HepG2 (cell line): ENCODE results near the gene CCNG1. TPM values are rescaled to one million over a fixed set of nuclear protein-coding genes. Genes with fewer than 3 reads are reported as not detected.

ENCODE experiments used
- ATAC-seq: fragments of 200-7000 bp; cut with Tn5 transposase; 3 replicates; pipeline ENCODE4 v1.9.1; 2020; ENCODE audit warnings: mild to moderate bottlenecking, moderate library complexity
- BruUV-seq: library from RNA; stranded (reverse); fragments of 400-500 nt; replicated peaks from 2 replicates; lab custom pipeline; 2021; lab: Mats Ljungman, UMichigan
- CTCF ChIA-PET: fragments of 300-600 bp; formaldehyde crosslinking; extraction: SDS; loops from one replicate; lab custom pipeline; 2021; ENCODE audit warnings: low total read pairs, inconsistent platforms, low intra/inter-chr PET ratio; lab: Yijun Ruan, JAX
- POLR2A ChIA-PET: fragments of 350-600 bp; sonication (Branson Sonifier 250); formaldehyde crosslinking; loops from one replicate; lab custom pipeline; 2020; ENCODE audit warnings: antibody characterized with exemption, inconsistent platforms; lab: Yijun Ruan, JAX
- DNase-seq: peaks from one replicate; pipeline ENCODE4 v3.0.0-alpha.2; 2015; ENCODE audit warnings: low spot score
- FAIRE-seq: peaks from 3 replicates; lab custom pipeline; 2011; peaks lifted over from hg19 to GRCh38; lab: Jason Lieb, UNC
- H2AFZ ChIP-seq: one replicate; pipeline ENCODE4 v1.6.1; 2011; ENCODE audit warnings: low read length, inconsistent platforms
- H3K27ac ChIP-seq: fragments of 300-600 bp; 3 replicates; pipeline ENCODE4 v1.8.0; 2011; ENCODE audit warnings: mixed run types, mild to moderate bottlenecking, mixed read lengths, low read length, inconsistent platforms; ENCODE audit not compliant: insufficient read depth; ENCODE audit errors: extremely low read length
- H3K27me3 ChIP-seq, 2 experiments: fragments of 200-600 bp in 1 of 2; 2 replicates in 1 of 2; 3 replicates in 1 of 2; pipeline versions ENCODE4 v1.6.0 to v1.8.0; 2011; ENCODE audit warnings: low read length in 2 of 2, mild to moderate bottlenecking in 2 of 2, moderate library complexity in 2 of 2, inconsistent platforms in 1 of 2; ENCODE audit not compliant: insufficient read depth in 2 of 2, control insufficient read depth in 1 of 2
- H3K36me3 ChIP-seq, 2 experiments: fragments of 200-600 bp in 1 of 2; replicated peaks in 1 of 2; 2 replicates in 1 of 2; 3 replicates in 1 of 2; pipeline versions ENCODE4 v1.5.1 to v1.8.0; 2011; ENCODE audit warnings: low read length in 2 of 2, inconsistent platforms in 1 of 2; ENCODE audit not compliant: insufficient read depth in 2 of 2, control insufficient read depth in 1 of 2
- H3K4me1 ChIP-seq: 2 replicates; pipeline ENCODE4 v1.5.1; 2012; ENCODE audit warnings: low read length, inconsistent platforms; ENCODE audit not compliant: insufficient read depth
- H3K4me2 ChIP-seq: 2 replicates; pipeline ENCODE4 v1.6.0; 2011; ENCODE audit warnings: low read depth, low read length, inconsistent platforms
- H3K4me3 ChIP-seq, 3 experiments: fragments of 200-600 bp in 1 of 3; sonication (generic), shearing (Covaris generic) in 1 of 3; replicated peaks in 1 of 3; 2 replicates each; pipeline ENCODE4 v1.5.1; 2011 to 2016; ENCODE audit warnings: low read length in 3 of 3, inconsistent platforms in 2 of 3, low read depth in 2 of 3, mild to moderate bottlenecking in 2 of 3, control low read depth in 1 of 3, mixed read lengths in 1 of 3; ENCODE audit not compliant: insufficient read depth in 1 of 3
- H3K79me2 ChIP-seq: one replicate; pipeline ENCODE4 v1.6.1; 2011; ENCODE audit warnings: low read length, inconsistent platforms; ENCODE audit not compliant: insufficient read depth
- H3K9ac ChIP-seq: 2 replicates; pipeline ENCODE4 v1.6.0; 2011; ENCODE audit warnings: mild to moderate bottlenecking, low read depth, low read length, inconsistent platforms; ENCODE audit not compliant: insufficient read depth
- H3K9me3 ChIP-seq: 2 replicates; pipeline ENCODE4 v1.5.1; 2012; ENCODE audit warnings: mild to moderate bottlenecking, low read length
- H4K20me1 ChIP-seq: 2 replicates; pipeline ENCODE4 v1.6.0; 2011; ENCODE audit warnings: inconsistent platforms, mild to moderate bottlenecking, low read length, moderate library complexity; ENCODE audit not compliant: insufficient read depth
- CBFB ChIP-seq: sonication (generic); formaldehyde crosslinking; IDR thresholded peaks from 2 replicates; pipeline ENCODE4 v1.4.0; 2020; ENCODE audit warnings: missing genetic modification reagents
- CBX5 ChIP-seq: sonication (generic); formaldehyde crosslinking; IDR thresholded peaks from 2 replicates; pipeline ENCODE4 v1.4.0; 2020; ENCODE audit warnings: missing genetic modification reagents, borderline replicate concordance
- GZF1 ChIP-seq: sonication (generic); formaldehyde crosslinking; IDR thresholded peaks from 2 replicates; pipeline ENCODE4 v1.5.1; 2020; ENCODE audit warnings: mild to moderate bottlenecking, missing genetic modification reagents
- HNF4A ChIP-seq: sonication (generic); formaldehyde crosslinking; IDR thresholded peaks from 2 replicates; pipeline ENCODE4 v1.4.0; 2020; ENCODE audit warnings: missing genetic modification reagents
- SIX1 ChIP-seq: sonication (generic); formaldehyde crosslinking; IDR thresholded peaks from 2 replicates; pipeline ENCODE4 v1.4.0; 2020; ENCODE audit warnings: missing genetic modification reagents, borderline replicate concordance
- SOX13 ChIP-seq, 3 experiments: fragments of 450-650 bp in 1 of 3; sonication (generic) in 1 of 3; formaldehyde crosslinking in 1 of 3; IDR thresholded peaks in 2 of 3; conservative IDR thresholded peaks in 1 of 3; 2 replicates each; pipeline versions ENCODE4 v1.5.0 to v1.6.1; 2016 to 2020; ENCODE audit warnings: antibody characterized with exemption in 1 of 3, mild to moderate bottlenecking in 1 of 3, missing compliant biosample characterization in 1 of 3, missing genetic modification reagents in 1 of 3, moderate library complexity in 1 of 3
- THAP7 ChIP-seq: sonication (generic); formaldehyde crosslinking; IDR thresholded peaks from 2 replicates; pipeline ENCODE4 v1.8.1; 2023; ENCODE audit warnings: mild to moderate bottlenecking, missing genetic modification reagents
- ZBTB26 ChIP-seq: IDR thresholded peaks from 2 replicates; pipeline ENCODE4 v1.6.1; 2016; ENCODE audit warnings: missing compliant biosample characterization, missing genetic modification reagents, borderline replicate concordance
- ZNF264 ChIP-seq: sonication (generic); formaldehyde crosslinking; IDR thresholded peaks from 2 replicates; pipeline ENCODE4 v1.4.0; 2020; ENCODE audit warnings: missing genetic modification reagents
- ZNF274 ChIP-seq: sonication (generic); formaldehyde crosslinking; IDR thresholded peaks from 2 replicates; pipeline ENCODE4 v1.5.1; 2020; ENCODE audit warnings: mild to moderate bottlenecking, missing genetic modification reagents
- ZNF709 ChIP-seq: sonication (generic); formaldehyde crosslinking; IDR thresholded peaks from 2 replicates; pipeline ENCODE4 v1.5.0; 2020; ENCODE audit warnings: mild to moderate bottlenecking, missing genetic modification reagents
- ZNF740 ChIP-seq: sonication (generic); formaldehyde crosslinking; IDR thresholded peaks from 2 replicates; pipeline ENCODE4 v1.4.0; 2020; ENCODE audit warnings: missing genetic modification reagents
- ZNF75D ChIP-seq: sonication (generic); formaldehyde crosslinking; IDR thresholded peaks from 2 replicates; pipeline ENCODE4 v1.8.1; 2023; ENCODE audit warnings: missing genetic modification reagents, mild to moderate bottlenecking, borderline replicate concordance
- WGBS: methylation state at CpG from one replicate; pipeline ENCODE4 v1.1.6; 2017; ENCODE audit warnings: low lambda C conversion rate; 5-methylcytosine and 5-hydroxymethylcytosine counted together
- in situ Hi-C: cut with HindIII; loops from 2 replicates; pipeline ENCODE4 v1.10.0; 2017; ENCODE audit warnings: low pct_unique_long_range_greater_than_20kb; ENCODE audit not compliant: extremely low pct_ligation_motif_present
- intact Hi-C: fragments of 100-400 bp; cut with micrococcal nuclease; formaldehyde crosslinking; loops from one replicate; pipeline ENCODE4 v1.10.0; 2022; ENCODE audit not compliant: unreplicated experiment
- polyA plus RNA-seq, 8 experiments: library from polyadenylated mRNA; depleted of rRNA in 3 of 8; stranded (reverse) in 7 of 8; unstranded in 1 of 8; fragments of >200 nt; fragmentation: Illumina TruSeq in 4 of 8; extraction: Trizol in 4 of 8; gene quantifications; 2 replicates each; pipeline versions ENCODE4 v1.2.1 to v1.2.3, GENCODE V29; 2011 to 2016; ENCODE audit warnings: low read depth in 4 of 8, missing spikeins in 1 of 8, mixed read lengths in 1 of 8; ENCODE audit not compliant: insufficient read depth in 1 of 8
- total RNA-seq, 5 experiments: library from RNA; depleted of rRNA; stranded (reverse); fragments of >200 nt; fragmentation: Illumina TruSeq; extraction: Trizol; gene quantifications; 2 replicates each; pipeline ENCODE4 v1.2.3, GENCODE V29; 2016; ENCODE audit warnings: low read depth in 1 of 5

CCNG1 gene
- total and polyA plus RNA-seq, 2 of the 13 experiments (the other 11 are each of a cell fraction or from before 2014, with no cell fraction given), result 181 to 353 TPM

- TF ChIP-seq ZNF740 (CRISPR knock-in tag), result no peak
Observed at GRCh38 chr5:163475411-163475810, 38.0 kb downstream of the CCNG1 start (continued).

- H4K20me1 ChIP-seq, result no peaks in the 10 kb centered on the region
- H2AFZ ChIP-seq, result no peak overlapping the region
- H3K4me1 ChIP-seq, result no peaks in the 10 kb centered on the region
- ChIA-PET POLR2A (no interaction called here), CTCF (no interaction called here)
- TF ChIP-seq CBFB, result no peak
- TF ChIP-seq SOX13 (IDR thresholded peaks at IDR 0.05), result no peak
- no peak for TF ChIP-seq SOX13 (CRISPR knock-in tag; conservative IDR thresholded peaks at IDR 0.05 in 1 of 2, IDR thresholded peaks at IDR 0.05 in 1 of 2)
- no peak for TF ChIP-seq ZNF274 (CRISPR knock-in tag)
- no peak for TF ChIP-seq SIX1 (CRISPR knock-in tag)
- no peak for TF ChIP-seq ZNF709 (CRISPR knock-in tag)
- TF ChIP-seq ZNF75D (CRISPR knock-in tag), result no peak
- TF ChIP-seq THAP7, result no peak
- no peak for TF ChIP-seq HNF4A (CRISPR knock-in tag)
- TF ChIP-seq ZNF264 (CRISPR knock-in tag), result no peak
- no peak for TF ChIP-seq GZF1 (CRISPR knock-in tag)
- TF ChIP-seq CBX5 (CRISPR knock-in tag), result no peak
- no peak for TF ChIP-seq ZBTB26 (CRISPR knock-in tag)
- no peaks in the 10 kb centered on the region for H3K9me3 ChIP-seq
- no peaks in the 10 kb centered on the region for H3K27me3 ChIP-seq
- FAIRE-seq (no peak), ATAC-seq (no peak), DNase-seq (no peak)
- H3K27ac ChIP-seq, result no peak overlapping the region
- no peak overlapping the region for H3K9ac ChIP-seq
- 98% methylated on average over 2 of the region's 2 CpGs for WGBS
- H3K4me3 ChIP-seq, result no peak overlapping the region
- peaks cover 7 to 34% of the 10 kb centered on the region in 2 experiments for H3K36me3 ChIP-seq
- BruUV-seq, result no TSS peak
- H3K79me2 ChIP-seq, result no peaks in the 10 kb centered on the region
- no peak overlapping the region for H3K4me2 ChIP-seq
- in situ Hi-C loops (no loop called here), intact Hi-C loops (no loop called here)
Observed at GRCh38 chr5:163478126-163478981, 41.0 kb downstream of the CCNG1 start.
